HEK293T (cell line): ENCODE measurements around the gene DNAL4.
A peak's percentile ranks its signal among the peaks of the same experiment; 100 is the strongest.

Experiments
- CTCF ChIA-PET: fragments of 350-600 bp; formaldehyde crosslinking; extraction: SDS; loops from one replicate; lab custom pipeline; 2021; ENCODE audit warnings: antibody characterized with exemption, inconsistent platforms; lab: Yijun Ruan, JAX
- POLR2A ChIA-PET: fragments of 350-600 bp; formaldehyde crosslinking; extraction: SDS; loops from one replicate; lab custom pipeline; 2020; ENCODE audit warnings: antibody characterized with exemption, inconsistent platforms; lab: Yijun Ruan, JAX
- DNase-seq: peaks from one replicate; pipeline ENCODE4 v3.0.0; 2012; ENCODE audit warnings: mixed read lengths; ENCODE audit errors: extremely low spot score
- ARNT ChIP-seq: fragments of 450-650 bp; IDR thresholded peaks from 2 replicates; pipeline ENCODE4 v1.6.1; 2017; ENCODE audit warnings: mild to moderate bottlenecking
- BHLHE40 ChIP-seq: fragments of 450-650 bp; IDR thresholded peaks from 2 replicates; pipeline ENCODE4 v1.6.1; 2016; ENCODE audit warnings: mild to moderate bottlenecking, moderate library complexity, borderline replicate concordance
- CTBP1 ChIP-seq: fragments of 450-650 bp; IDR thresholded peaks from 2 replicates; pipeline ENCODE4 v1.6.1; 2016; ENCODE audit warnings: borderline replicate concordance
- ELF4 ChIP-seq: fragments of 450-650 bp; IDR thresholded peaks from 2 replicates; pipeline ENCODE4 v1.6.1; 2017; ENCODE audit warnings: antibody characterized with exemption
- FOXA1 ChIP-seq: fragments of 450-650 bp; IDR thresholded peaks from 2 replicates; pipeline ENCODE4 v1.6.1; 2016; ENCODE audit warnings: mild to moderate bottlenecking
- FOXK2 ChIP-seq: fragments of 450-650 bp; IDR thresholded peaks from 2 replicates; pipeline ENCODE4 v1.6.1; 2016; ENCODE audit warnings: mild to moderate bottlenecking
- FOXM1 ChIP-seq: fragments of 450-650 bp; IDR thresholded peaks from 2 replicates; pipeline ENCODE4 v1.6.1; 2017; ENCODE audit warnings: mild to moderate bottlenecking, borderline replicate concordance
- HDGF ChIP-seq: fragments of 450-650 bp; IDR thresholded peaks from 2 replicates; pipeline ENCODE4 v1.6.1; 2017; ENCODE audit warnings: antibody characterized with exemption, borderline replicate concordance
- L3MBTL2 ChIP-seq: fragments of 450-650 bp; conservative IDR thresholded peaks from 2 replicates; pipeline ENCODE4 v1.6.1; 2016; ENCODE audit warnings: mild to moderate bottlenecking
- LEF1 ChIP-seq: fragments of 450-650 bp; IDR thresholded peaks from 2 replicates; pipeline ENCODE4 v1.6.1; 2017; ENCODE audit warnings: mild to moderate bottlenecking, borderline replicate concordance
- NFRKB ChIP-seq: fragments of 450-650 bp; IDR thresholded peaks from 2 replicates; pipeline ENCODE4 v1.6.1; 2016; ENCODE audit warnings: mild to moderate bottlenecking, moderate library complexity
- SP1 ChIP-seq: fragments of 450-650 bp; IDR thresholded peaks from 2 replicates; pipeline ENCODE4 v1.6.1; 2017
- SUZ12 ChIP-seq: fragments of 450-650 bp; IDR thresholded peaks from 2 replicates; pipeline ENCODE4 v1.6.1; 2016; ENCODE audit warnings: mild to moderate bottlenecking
- TARDBP ChIP-seq: fragments of 450-650 bp; IDR thresholded peaks from 2 replicates; pipeline ENCODE4 v1.6.1; 2016
- ZNF384 ChIP-seq: fragments of 450-650 bp; IDR thresholded peaks from 2 replicates; pipeline ENCODE4 v1.6.1; 2016
- TF ChIP-seq, protein P1 (sequence below): fragments of 450-650 bp; IDR thresholded peaks from 2 replicates; pipeline ENCODE4 v1.6.1; 2016

The DNAL4 gene

DNA sequence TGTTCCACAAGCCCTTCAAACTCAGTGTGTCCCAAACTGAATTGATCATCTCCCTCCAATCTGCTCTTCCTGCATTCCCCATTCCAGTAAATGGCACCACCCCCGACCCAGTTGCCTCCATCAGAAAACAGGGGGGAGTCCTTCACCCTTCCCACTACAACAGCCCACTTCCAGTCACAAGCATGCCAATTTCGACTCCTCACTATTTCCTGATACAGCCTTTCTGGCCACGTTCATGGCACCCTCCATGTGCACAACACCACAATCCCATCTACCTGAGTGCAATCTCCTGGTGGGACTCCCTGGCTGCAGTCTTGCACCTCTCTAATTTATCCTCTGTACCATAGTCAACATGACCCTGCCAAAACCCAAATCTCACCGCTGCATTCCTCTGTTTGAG is 1.6 kb upstream of the DNAL4 start:
- TF ChIP-seq FOXM1 (no peak), LEF1 (no peak), ZNF384 (no peak), FOXA1 (no peak)
- TF ChIP-seq, protein P1, sequence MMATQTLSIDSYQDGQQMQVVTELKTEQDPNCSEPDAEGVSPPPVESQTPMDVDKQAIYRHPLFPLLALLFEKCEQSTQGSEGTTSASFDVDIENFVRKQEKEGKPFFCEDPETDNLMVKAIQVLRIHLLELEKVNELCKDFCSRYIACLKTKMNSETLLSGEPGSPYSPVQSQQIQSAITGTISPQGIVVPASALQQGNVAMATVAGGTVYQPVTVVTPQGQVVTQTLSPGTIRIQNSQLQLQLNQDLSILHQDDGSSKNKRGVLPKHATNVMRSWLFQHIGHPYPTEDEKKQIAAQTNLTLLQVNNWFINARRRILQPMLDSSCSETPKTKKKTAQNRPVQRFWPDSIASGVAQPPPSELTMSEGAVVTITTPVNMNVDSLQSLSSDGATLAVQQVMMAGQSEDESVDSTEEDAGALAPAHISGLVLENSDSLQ = no peak
- CTCF ChIA-PET = no interaction called here
- DNase-seq = no peak
- POLR2A ChIA-PET = no interaction called here

DNA sequence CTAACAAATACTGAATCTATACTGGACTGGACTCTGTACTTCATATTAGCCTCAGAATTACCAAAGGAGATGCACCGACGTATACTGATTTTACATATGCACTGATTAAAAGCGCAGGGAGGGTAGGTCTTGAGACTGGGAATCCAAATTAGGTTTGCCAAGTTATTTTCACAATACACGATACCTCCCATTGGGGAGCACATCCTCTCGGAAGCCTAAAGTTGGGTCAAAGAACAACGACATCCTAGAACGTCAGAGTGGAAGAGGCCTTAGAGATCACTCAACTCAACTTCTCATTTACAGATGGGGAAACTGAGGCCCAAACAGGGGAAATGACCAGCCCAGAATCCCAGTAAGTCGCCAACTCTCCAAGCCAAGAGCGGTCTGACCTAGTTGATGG is 626 bp downstream of the DNAL4 start:
- no peak for DNase-seq
- ChIA-PET CTCF (no interaction called here), POLR2A (interaction anchor here (3.2 kb wide), 1 partner anchor 24 kb away, joined by 9 read pairs; no protein-coding TSS in a partner anchor)
- TF ChIP-seq FOXA1 = no peak
- TF ChIP-seq TARDBP = no peak
- TF ChIP-seq BHLHE40 = no peak
- no peak for TF ChIP-seq ELF4
- no peak for TF ChIP-seq FOXK2
- TF ChIP-seq CTBP1 = no peak

- CTCF ChIA-PET = no interaction called here
- POLR2A ChIA-PET = interaction anchor here (3.2 kb wide), 1 partner anchor 24 kb away, joined by 9 read pairs; no protein-coding TSS in a partner anchor
- DNase-seq = no peak
- TF ChIP-seq, protein P1 = 0 out of 2 replicates have a peak, but pooled peaks have one; percentile 5
- no peak for TF ChIP-seq CTBP1
These were observed 1.1 kb downstream of the DNAL4 start for GRCh38 chr22:38792833-38793232.

DNA sequence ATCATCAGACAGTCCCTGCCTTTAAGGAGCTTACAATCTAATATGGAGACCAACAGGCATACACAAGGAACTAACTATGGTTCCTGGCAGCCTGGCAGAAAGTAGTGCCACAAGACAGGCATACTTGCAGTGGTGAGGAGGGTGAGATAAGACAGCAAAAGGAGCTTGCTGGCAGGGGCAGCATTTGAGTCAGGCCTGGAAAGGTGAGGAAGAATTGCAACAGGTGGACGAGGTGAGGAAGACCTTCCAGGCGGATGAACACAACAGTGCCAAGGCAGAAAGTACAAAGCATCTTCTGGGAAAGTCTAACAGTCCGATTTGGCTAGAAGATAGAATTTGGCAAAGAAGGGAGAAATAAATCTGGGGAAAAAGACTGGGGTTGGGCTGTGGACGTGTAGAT is 4.3 kb downstream of the DNAL4 start:
- no peak for DNase-seq
- CTCF ChIA-PET = interaction anchor here (1.3 kb wide), 1 partner anchor 20 kb away, joined by 4 read pairs; no protein-coding TSS in a partner anchor
- POLR2A ChIA-PET = no interaction called here
- TF ChIP-seq, protein P1 = no peak
- TF ChIP-seq ZNF384 (no peak), SUZ12 (no peak), L3MBTL2 (no peak), FOXA1 (no peak), TARDBP (no peak), CTBP1 (no peak), ELF4 (no peak), BHLHE40 (no peak), LEF1 (no peak), FOXM1 (no peak), ARNT (no peak), HDGF (no peak), NFRKB (no peak), SP1 (no peak), FOXK2 (no peak)

DNA sequence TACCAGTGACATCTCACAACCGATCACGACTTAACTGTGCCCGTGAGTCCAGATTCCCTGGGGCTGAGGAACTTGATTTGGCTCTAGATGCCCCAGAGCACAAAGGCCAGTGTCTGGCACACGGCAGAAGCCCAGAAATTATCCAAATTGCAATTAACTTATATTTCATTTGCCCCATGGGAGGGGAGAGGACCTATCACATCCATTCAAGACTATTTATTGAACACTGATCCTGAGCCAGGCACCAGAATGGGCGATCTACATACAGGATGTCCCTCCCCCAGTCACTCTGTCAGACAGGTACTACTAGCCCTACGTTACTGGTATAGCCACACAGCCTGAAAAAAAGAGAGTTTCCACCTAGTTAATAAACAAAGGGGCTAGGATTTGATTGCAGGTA is 5.1 kb downstream of the DNAL4 start:
- TF ChIP-seq BHLHE40 (no peak), SUZ12 (no peak), ARNT (no peak), NFRKB (no peak), HDGF (no peak), FOXA1 (no peak), SP1 (no peak)
- ChIA-PET POLR2A (no interaction called here), CTCF (no interaction called here)
- no peak for DNase-seq

DNA sequence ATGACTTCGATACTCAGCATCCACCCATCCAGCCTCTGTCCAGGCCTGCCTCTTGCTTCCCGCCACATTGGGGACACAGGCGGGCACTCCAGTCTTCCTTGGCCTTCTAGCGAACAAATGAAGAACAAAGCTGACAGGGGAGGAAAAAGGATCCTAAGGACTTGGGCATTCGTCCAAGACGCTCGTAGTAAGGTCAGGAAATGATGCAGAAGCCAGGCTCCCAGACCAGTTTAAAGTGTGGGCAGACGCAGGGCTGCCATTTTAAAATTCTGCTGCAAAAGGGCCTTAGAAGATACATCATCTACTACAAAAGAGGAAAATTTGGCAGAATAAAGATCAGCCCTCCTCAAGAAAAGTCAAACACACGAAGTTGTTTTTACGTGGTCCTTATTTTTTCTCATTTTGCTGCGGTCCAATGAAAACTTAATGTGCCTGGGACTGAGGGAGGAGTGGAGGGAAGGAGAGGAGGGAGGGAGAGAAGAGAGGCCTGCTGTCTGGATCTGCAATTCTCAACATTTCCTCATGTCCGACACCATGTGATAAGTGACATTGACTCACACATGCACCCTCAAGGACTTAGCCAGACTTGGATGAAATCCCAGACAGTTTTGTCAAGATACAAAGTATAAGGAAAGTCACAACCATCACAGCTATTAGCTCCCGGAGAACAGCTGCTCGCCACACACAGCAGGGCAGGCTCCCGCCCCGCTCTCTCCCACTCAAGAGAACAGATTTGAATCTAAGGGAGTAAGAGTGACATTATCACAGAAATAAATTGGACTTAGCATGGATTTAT is 5.7 kb downstream of the DNAL4 start:
- ChIA-PET POLR2A (no interaction called here), CTCF (no interaction called here)
- no peak for DNase-seq
- TF ChIP-seq BHLHE40 (no peak), SP1 (no peak), CTBP1 (no peak), FOXK2 (no peak), ZNF384 (no peak), HDGF (no peak), LEF1 (no peak), ELF4 (no peak), L3MBTL2 (no peak), FOXA1 (no peak), NFRKB (no peak), SUZ12 (no peak), ARNT (no peak)
- TF ChIP-seq, protein P1 = no peak
